HG02973 (cell line): ENCODE data around the gene FANCE.

Source experiments
- ATAC-seq: cut with Tn5 transposase; IDR thresholded peaks from one replicate; pipeline ENCODE4 v1.9.1; 2021; ENCODE audit warnings: moderate library complexity; ENCODE audit not compliant: unreplicated experiment

Gene FANCE

DNA sequence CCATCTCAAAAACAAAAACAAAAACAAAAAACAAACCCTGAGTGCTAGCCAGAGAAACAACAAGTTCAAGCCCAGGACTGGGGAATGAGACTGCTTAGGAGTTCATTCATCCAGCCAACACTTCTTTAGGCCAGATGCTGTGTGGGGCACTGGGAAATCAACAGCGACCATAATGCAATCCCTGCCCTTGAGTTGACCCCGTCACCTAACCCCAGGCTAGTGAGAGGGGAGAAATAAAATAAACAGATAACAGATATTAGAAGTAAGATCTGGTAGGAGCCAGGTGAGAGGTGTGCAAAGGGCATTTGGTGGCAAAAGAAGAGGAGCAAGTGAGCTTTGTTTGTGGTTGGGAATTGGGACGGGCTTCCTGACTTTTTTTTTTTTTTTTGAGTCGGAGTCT lies 11.2 kb downstream of the FANCE start:
- ATAC-seq: no peak

GRCh38 chr6:35465646-35466045 lies 13.5 kb downstream of the FANCE start:
- no peak for ATAC-seq

DNA sequence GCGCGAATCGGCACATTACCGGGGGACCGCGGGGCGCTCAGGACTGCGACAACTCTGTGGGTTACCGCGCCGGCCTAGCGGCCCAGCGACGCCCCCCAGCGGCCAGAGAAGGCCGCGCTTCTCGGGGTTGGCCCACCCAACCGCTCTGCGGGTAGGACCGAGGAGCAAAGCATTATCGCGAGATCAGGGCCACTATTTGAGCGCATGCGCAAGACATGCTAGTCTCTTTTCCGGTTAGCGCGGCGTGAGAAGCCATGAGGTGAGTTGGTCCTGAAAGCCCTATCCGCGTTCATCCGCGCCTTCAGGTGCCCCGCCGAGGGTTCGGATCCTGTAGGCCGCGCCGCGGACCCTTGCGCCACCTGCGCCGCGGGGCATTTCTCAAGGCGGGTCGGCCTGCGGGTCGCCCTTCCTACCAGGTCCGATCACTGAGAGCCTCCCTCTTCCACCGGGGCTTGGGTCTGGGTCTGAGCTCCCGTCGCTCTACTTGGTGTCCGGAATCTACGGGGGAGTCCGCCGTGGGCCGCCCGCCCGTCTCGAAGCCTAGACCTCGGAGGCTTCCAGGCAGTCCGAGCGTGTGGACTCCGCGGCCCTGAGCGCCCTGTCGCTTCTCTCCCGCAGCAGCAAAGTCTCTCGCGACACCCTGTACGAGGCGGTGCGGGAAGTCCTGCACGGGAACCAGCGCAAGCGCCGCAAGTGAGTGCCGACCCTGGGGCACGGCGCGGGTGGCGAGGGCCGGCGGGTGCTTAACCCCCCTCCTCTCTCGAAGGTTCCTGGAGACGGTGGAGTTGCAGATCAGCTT lies 16.2 kb downstream of the FANCE start, which contains the start of gene RPL10A:
Gene RPL10A (plus strand): TSS at position 221 of the 799 bp plus-strand sequence. CDS start 34 bp downstream, at position 255.
- peak; percentile 85 for ATAC-seq

DNA sequence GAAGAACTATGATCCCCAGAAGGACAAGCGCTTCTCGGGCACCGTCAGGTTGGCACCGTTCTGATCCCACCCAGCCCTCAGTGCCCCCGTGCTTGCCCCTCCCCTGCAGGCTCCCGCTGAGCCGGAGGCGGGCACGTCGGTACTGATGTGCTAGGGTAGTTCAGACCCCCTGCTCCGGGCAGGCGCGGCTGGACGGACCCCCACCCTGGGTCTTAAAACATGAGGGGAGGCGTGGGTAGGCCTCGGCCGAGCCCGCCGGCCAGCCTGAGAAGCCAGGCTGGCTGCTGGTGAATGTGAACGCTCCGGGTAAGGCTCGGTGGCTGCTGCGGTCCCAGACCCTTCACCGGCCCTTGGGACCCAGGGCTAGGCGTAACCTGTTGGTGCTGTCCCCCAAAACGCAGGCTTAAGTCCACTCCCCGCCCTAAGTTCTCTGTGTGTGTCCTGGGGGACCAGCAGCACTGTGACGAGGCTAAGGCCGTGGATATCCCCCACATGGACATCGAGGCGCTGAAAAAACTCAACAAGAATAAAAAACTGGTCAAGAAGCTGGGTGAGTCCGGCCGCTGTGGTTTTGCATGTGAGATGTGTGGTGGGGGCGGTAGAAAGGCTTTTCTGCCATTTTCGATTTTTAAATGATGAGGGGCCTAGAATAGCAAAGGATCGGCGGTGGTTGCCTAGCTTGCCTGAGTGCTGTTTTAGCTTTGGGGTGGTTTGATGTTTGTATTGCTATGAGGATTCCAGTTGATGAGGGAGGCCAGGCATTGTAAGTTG lies 17.0 kb downstream of the FANCE start:
- no peak for ATAC-seq

DNA sequence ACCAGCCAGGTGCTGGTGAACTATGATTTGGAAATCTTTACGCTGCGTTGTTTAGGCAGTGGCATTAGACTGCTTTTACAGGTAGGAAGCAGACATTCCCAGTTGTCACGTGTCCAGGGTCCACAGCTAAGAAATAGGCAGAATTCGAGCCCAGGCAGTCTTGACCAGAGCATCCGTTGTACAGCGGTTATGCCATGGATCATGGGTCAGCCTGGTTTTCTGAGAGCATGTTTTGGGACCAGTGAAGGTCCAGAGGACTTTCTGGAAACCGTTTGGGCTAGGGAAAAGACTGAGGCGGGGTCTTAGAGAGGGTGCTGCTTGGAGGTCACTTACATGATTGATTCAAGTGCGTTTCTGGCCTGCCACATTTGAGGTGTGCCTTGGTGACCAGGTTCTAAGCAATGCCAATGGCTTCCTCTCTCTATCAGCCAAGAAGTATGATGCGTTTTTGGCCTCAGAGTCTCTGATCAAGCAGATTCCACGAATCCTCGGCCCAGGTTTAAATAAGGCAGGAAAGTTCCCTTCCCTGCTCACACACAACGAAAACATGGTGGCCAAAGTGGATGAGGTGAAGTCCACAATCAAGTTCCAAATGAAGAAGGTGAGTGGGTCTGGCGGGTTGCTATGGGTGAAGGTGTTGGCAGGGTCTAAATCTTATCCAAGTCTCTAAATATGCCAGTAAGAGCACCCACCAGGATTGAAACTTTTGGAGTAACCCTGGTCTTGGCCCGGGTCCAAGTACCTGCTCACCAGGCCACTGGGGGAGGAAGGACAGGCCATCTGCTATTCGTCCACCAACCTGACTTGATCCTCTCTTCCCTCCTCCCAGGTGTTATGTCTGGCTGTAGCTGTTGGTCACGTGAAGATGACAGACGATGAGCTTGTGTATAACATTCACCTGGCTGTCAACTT lies 17.9 kb downstream of the FANCE start:
- no peak for ATAC-seq

DNA sequence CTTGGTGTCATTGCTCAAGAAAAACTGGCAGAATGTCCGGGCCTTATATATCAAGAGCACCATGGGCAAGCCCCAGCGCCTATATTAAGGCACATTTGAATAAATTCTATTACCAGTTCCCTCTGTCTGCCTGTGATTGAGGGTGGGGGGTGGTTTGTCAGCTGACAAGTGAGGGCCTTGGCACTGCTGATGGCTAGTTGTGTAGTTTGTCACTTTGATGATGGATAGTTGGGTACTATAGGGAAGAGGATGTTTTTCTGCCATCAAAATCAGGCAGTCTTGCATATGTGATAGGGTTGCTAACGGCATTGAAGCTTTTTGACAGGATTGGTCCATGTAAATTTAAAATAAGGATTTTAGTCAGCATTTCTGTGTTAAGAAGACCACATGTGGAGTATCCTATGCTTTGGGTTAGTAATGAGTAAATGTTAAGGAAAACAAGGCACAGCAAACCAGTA lies 18.6 kb downstream of the FANCE start:
- ATAC-seq: no peak

DNA sequence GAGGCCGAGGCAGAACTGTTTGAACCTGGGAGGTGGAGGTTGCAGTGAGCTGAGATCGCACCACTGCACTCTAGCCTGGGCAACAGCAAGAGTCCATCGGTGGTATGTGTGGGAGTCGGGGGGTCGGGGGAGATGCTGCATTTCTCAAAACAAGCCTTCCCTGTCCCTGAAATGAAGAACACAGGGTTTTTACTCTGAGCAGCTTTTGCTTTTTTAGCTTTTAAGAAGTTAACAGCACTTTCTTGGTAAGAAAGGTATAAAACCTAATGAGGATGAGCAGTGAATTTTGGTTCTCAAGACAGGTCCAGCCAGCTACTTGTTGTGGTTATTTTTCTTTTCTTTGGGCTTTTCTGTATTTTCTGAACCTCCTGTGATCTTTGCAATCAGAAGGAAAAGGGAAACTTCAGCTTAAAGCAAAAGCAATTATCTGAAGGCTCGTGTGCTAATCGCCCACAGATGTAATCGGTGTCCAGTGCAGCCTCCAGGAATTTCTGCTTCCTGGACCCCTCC lies 19.8 kb downstream of the FANCE start:
- no peak for ATAC-seq

GRCh38 chr6:35473075-35473849 lies 21.1 kb downstream of the FANCE start:
- ATAC-seq: no peak

DNA sequence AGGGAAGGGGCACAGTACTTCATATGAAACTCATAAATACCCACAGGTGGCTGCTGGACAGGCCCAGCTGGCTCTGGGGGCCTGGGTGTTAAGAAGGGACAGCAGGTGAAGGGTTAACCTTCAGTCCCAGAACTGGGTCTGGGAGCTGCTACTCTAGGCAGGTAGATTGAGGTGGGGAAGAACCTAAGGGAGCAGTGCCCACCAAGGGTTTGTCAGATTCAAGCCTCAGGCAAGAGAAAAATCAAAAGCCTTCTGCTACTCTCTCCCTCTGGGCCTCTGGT lies 21.7 kb downstream of the FANCE start:
- no peak for ATAC-seq

DNA sequence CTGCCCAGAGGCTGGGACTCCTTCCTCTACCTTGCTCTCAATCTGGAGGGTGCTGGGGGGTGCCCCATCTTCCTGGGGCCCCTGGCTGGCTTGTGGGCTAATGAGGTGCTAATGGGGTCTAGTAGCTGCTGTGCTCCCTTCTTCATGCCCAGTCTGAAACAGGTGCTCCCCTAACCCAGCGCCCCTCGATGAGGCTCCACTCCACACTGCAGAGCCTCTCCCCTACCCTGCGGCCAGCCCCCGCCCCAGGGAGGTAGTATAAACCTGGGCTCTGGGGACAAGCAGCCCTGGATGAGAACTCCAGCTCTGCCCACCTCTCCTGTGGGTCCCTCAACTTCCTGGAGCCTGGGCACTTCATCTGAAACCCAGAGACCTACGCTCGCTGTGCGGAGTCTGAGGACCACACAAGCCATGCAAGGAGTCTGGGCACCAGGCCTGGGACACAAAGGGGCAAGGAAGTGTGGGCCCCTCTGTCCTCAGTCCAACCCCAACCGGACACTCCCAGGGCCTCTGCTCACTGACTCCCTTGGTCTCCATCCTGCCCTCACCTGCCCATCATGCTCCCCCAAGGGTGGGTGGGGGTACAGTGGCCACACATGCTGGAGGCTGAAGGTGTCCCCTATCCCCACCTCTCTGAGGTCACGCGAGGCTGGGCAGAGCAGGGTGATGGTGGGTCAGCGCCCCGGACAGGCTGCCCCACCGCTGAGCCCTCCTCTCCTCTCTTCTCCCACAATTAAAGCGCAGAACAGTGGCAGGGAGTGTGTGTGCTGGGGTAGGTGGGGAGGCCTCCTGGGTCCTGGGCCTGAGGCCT lies 22.2 kb downstream of the FANCE start:
- no peak for ATAC-seq

DNA sequence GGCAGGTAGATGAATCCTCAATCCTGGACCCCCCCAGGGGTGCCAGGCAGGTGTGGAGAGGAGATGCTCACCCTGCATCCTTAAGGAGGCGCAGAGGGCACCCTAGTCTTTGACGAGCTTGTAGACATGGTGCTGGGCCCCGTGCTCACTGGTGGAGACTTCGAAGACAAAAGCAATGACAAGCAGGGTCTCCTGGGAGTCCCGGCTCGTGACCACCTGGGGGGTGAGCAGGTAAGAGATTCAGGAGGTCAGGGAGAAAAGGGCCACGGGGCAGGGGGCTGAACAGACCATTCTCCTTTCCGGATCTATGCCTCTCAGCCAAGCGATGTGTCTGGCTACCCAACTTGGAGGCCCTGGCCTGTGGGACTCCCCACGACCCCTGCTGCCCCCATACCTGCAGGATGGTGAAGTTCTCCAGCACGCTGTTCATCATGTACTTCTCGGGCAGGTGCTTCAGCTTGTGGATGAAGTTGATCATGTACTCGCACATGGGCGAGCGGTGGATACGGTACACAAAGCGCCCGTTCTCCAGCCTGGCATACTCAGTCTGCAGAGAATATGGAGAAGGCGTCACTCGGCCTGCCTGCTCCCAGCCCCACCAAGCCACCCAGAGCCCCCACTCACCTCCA lies 22.9 kb downstream of the FANCE start:
- ATAC-seq: no peak

DNA sequence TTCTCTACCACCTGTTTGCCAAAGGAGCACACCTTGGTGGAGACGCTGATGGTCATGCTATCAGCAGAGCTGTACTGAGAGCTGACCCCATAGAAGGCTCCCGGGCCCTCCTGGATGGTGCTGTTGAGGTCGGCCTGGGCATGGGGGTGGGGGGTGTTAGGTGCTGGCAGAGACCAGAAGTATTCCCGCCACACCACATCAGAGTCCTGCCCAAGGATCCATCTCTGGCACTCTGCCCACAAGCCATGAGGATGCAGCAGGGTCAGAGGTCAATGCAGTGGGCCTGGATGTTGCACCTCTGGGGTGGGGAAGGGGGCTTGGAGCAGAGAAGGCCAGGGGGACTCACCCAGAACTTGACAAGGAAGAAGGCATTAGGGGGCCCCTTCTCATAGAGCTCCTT lies 23.4 kb downstream of the FANCE start:
- no peak for ATAC-seq

DNA sequence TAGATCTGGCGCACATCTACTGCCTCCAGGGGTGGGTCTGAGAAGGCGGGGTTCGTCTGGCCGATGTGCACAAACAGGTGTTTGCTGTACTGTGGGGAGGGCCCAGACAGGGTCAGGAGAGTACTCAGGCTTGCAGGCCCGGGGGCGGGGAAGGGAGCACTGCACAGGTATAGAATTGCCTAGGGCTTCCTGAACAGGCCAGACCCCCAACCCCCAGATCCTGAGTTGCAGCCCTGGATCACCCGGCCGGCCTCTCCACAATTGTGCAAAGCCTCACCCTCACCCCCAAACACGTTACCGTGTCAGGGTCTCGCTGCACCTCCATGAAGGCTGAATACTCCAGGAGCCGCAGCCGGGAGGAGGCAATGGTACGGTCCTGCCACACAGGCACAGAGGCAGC lies 23.9 kb downstream of the FANCE start:
- ATAC-seq: no peak

- ATAC-seq: no peak
Measured at GRCh38 chr6:35477028-35477427, 24.9 kb downstream of the FANCE start.

GRCh38 chr6:35477551-35478179 lies 25.5 kb downstream of the FANCE start:
- ATAC-seq: no peak

DNA sequence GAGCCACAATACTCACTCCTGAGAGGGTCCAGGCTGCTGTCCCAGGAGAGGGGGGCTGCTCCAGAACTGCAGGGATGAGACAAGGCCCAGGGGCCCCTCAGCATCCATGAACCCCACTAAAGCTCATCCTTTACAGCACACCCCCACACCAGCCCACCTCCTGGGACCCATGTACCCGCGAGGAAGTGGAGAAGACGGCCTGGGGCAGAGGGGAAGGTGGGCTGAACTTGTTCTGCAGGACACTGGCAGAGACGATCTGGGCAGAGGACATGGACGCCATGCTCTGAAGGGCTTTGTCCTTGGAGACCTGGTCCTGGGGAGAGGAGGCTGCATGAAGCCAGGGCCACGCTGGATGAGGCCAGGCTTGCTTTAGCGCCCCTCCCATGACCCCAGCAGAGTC lies 26.1 kb downstream of the FANCE start:
- no peak for ATAC-seq

DNA sequence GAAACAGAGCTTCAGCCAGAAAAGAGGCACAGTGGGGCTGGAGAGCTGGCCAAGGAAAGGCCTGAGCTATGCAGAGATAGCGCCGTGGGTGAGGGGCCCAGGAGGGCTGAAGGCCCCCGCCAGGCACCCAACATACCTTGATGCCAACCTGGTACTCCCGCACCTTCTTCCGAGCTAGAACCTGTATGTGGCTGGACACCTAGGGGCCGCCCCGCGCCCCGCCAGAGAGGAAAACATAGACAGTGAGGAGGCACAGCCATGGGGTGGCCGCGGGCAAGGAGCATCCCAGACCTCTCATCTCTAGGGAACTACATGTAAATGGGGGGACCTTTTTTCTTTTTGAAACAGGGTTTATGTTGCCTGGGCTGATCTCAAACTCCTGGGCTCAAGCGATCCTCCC lies 28.0 kb downstream of the FANCE start:
- ATAC-seq: no peak

DNA sequence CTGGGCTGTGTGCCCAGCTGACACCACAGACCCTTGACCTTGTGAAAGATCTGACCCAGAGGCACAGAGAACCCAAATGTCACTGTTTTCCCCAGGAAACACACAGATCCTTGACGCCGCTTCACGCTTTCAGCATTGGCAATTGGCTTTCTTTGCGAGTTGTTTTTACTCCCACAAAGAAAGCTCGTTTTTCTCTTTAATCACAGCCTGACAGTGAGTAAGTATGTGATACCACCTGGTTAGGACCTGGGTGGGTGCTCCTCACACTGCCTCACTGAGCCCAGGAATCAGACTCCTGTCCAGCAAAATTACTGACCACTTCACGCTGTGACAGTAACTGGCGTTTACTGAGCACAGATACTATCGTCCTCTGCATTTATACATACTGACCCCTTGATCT lies 29.1 kb downstream of the FANCE start:
- no peak for ATAC-seq

DNA sequence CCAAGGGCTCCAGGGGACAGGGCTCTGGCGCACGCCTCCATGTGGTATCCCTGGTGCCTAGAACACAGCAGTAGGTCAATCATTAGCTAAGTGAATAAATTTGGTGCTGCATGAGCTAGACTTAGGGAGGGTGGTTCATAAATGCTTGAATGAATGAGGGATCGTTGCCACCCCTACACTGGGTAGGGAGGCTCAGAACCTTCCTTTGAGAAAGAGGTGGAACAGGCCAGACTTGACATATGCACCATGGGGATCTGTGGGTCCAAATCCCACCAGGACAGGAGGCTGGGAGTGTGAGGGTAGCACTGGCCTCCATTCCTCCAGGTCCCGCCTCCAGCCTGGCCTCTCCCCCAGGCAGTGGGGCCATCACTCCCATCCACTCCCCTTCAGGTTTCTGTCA lies 30.9 kb downstream of the FANCE start:
- no peak for ATAC-seq
